H1 (cell line): ENCODE data around the gene ITIH1. TPM values are rescaled to one million over a fixed set of nuclear protein-coding genes. Genes with fewer than 3 reads are reported as not detected.

Experiments used
- BRCA1 ChIP-seq: IDR thresholded peaks from 2 replicates; pipeline ENCODE4 v1.6.1; 2012; ENCODE audit warnings: low read depth, low read length, improper control_type of control experiment
- polyA plus RNA-seq, 7 experiments: library from polyadenylated mRNA; depleted of rRNA in 3 of 7; stranded (reverse) in 5 of 7; unstranded in 2 of 7; fragments of >200 nt in 5 of 7; fragments of 200-250 nt in 2 of 7; gene quantifications; 1 replicate in 5 of 7; 2 replicates in 1 of 7; 4 replicates in 1 of 7; pipeline versions ENCODE4 v1.2.1 to v1.2.3, GENCODE V29; 2011 to 2013; ENCODE audit warnings: missing spikeins in 2 of 7, mixed read lengths in 2 of 7
- total RNA-seq: library from RNA; stranded (reverse); fragmentation: NEBNext Ultra II Directional; extraction: Animal tissue kit (Norgen Biotek cat#: 25700); gene quantifications from 2 replicates; pipeline ENCODE4 v1.2.1, GENCODE V29; 2021

Gene ITIH1
- total and polyA plus RNA-seq, 2 of the 8 experiments (the other 6 are each of a cell fraction or from before 2014, with no cell fraction given) = not detected

- no peak for TF ChIP-seq BRCA1
Observed at GRCh38 chr3:52836986-52837385, 59.6 kb downstream of the ITIH1 start (continued).
